ENCODE results near the gene SYNE4.

DNA sequence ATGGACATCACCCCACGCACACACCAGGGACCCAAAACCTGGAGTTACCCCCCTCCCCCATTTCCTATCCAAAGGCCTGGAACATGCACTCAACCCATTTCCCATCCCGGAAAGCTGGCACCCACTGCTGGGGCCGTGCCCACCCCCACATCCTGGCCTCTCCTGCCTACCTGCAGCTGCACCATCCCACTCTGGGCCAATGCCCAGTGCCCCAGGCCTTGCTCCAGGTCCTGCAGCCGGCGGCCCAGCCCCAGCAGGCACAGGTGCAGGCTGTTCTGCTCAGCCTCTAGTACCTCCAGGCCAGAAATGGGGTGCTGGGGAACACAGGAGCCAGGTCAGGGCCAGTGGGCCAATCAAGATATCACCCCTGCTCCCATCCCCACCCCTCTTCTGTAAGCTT, 1.7 kb downstream of the SYNE4 start:
- TF ChIP-seq, protein P1, sequence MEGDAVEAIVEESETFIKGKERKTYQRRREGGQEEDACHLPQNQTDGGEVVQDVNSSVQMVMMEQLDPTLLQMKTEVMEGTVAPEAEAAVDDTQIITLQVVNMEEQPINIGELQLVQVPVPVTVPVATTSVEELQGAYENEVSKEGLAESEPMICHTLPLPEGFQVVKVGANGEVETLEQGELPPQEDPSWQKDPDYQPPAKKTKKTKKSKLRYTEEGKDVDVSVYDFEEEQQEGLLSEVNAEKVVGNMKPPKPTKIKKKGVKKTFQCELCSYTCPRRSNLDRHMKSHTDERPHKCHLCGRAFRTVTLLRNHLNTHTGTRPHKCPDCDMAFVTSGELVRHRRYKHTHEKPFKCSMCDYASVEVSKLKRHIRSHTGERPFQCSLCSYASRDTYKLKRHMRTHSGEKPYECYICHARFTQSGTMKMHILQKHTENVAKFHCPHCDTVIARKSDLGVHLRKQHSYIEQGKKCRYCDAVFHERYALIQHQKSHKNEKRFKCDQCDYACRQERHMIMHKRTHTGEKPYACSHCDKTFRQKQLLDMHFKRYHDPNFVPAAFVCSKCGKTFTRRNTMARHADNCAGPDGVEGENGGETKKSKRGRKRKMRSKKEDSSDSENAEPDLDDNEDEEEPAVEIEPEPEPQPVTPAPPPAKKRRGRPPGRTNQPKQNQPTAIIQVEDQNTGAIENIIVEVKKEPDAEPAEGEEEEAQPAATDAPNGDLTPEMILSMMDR (IDR thresholded peaks at IDR 0.05; ENCODE audit: extremely low read depth in 1 of 2, insufficient read depth in 1 of 2, low read depth in 1 of 2, low read length in 2 of 2) = no peak
- TF ChIP-seq POLR2AphosphoS5 (IDR thresholded peaks at IDR 0.05; ENCODE audit: insufficient read depth, low read depth, low read length) (no peak), EZH2 (IDR thresholded peaks at IDR 0.05; ENCODE audit: borderline replicate concordance, low read depth, low read length, severe bottlenecking) (no peak), POLR2A (IDR thresholded peaks at IDR 0.05; ENCODE audit: low read depth, low read length) (no peak), MYC (IDR thresholded peaks at IDR 0.05; ENCODE audit: low read depth, low read length) (no peak)
- TF ChIP-seq, protein P2, sequence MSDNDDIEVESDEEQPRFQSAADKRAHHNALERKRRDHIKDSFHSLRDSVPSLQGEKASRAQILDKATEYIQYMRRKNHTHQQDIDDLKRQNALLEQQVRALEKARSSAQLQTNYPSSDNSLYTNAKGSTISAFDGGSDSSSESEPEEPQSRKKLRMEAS (IDR thresholded peaks at IDR 0.05; ENCODE audit: insufficient read depth, insufficient read length) = no peak

All from endothelial cell of umbilical vein (primary cell).